ENCODE measurements around the gene HOPX.
"Not testable (repeated sequence)": the region's sequence is repeated elsewhere in the genome, so short reads cannot be mapped to it uniquely, and the experiment has no call there.

Gene HOPX

DNA sequence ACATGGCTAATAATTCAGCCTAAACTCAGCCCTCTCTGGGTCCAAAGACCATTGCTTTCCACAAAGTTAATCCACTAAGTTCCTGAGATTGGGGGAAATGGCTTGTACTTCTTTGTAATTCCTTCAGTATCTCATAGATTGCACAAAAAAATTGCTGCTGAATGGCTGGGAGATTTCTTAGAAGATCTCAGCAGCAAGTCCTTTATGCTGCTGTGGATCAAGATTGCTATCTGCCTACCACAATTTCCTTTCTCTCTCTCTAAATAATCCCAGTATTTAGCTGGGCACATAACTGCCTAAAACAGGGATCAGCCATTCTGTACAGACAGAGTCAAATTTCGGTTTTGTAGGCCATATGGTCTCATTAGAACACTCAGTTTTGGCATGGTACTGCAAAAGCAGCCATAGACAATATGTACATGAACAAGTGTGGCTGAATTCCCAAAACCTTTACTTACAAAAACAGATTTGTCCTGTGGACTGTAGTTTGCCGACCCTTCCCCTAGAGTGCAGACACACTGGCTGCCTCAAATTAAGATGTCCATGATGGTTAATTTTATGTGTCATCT, 18.5 kb upstream of the HOPX start:
- TF ChIP-seq CTCF (conservative IDR thresholded peaks at IDR 0.05; ENCODE audit: low read length), result no peak
- H3K4me3 ChIP-seq (ENCODE audit: low read length), result no peak overlapping the region
- DNase-seq (ENCODE audit: low read depth), result no peak

DNA sequence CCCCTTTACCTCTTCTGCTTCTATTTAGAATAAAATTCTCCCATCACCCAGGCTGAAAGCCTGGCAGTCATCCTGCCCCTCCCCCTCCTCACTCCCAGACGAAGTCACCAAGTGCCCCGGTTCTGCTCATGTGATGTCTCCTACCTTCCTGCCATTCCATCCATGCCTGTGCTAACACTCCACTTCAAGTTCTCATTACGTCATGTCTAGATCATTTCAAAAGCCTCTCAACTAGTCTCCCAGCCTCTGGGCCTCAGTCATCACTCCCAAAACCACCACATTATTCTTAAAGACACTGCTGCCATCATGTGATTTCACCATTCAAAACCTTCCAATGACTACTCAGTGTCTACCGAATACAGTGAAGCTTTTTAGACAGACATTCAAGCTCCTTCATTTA, 17.2 kb upstream of the HOPX start:
- no peak for TF ChIP-seq CTCF (conservative IDR thresholded peaks at IDR 0.05; ENCODE audit: low read length)
- DNase-seq (ENCODE audit: low read depth), result peak; percentile 35
- H3K4me3 ChIP-seq (ENCODE audit: low read length), result no peak overlapping the region

GRCh38 chr4:56696056-56696455, 15.0 kb upstream of the HOPX start:
- TF ChIP-seq CTCF (conservative IDR thresholded peaks at IDR 0.05; ENCODE audit: low read length), result no peak
- no peak overlapping the region for H3K4me3 ChIP-seq (ENCODE audit: low read length)
- DNase-seq (ENCODE audit: low read depth), result no peak

DNA sequence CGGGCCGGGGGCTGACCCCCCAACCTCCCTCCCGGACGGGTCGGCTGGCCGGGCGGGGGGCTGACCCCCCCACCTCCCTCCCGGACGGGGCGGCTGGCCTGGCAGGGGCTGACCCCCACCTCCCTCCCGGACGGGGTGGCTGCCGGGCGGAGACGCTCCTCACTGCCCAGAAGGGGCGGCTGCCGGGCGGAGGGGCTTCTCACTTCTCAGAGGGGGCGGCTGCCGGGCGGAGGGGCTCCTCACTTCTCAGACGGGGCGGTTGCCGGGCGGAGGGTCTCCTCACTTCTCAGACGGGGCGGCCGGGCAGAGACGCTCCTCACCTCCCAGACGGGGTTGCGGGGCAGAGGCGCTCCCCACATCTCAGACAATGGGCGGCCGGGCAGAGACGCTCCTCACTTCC, 12.4 kb upstream of the HOPX start:
- not testable (repeated sequence) for H3K4me3 ChIP-seq (ENCODE audit: low read length); DNase-seq (ENCODE audit: low read depth)

DNA sequence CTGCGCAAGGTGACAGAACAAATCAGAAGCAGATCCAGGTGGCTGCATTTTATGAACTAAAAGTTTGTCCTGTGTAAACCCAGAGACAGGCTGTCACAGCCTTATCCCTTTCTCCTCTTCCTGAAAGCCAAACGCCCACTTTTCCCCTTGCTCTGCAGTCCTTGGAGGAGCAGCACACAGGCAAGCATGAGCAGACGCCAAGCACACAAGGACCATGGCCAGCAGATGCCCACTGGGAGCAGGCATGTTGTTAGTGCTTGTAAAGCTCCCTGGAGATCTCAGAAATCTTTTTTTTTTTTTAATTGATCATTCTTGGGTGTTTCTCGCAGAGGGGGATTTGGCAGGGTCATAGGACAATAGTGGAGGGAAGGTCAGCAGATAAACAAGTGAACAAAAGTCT, 11.5 kb upstream of the HOPX start:
- no peak overlapping the region for H3K4me3 ChIP-seq (ENCODE audit: low read length)
- no peak for TF ChIP-seq CTCF (conservative IDR thresholded peaks at IDR 0.05; ENCODE audit: low read length)
- no peak for DNase-seq (ENCODE audit: low read depth)

- H3K4me3 ChIP-seq (ENCODE audit: low read length), result no peak overlapping the region
- TF ChIP-seq CTCF (conservative IDR thresholded peaks at IDR 0.05; ENCODE audit: low read length), result no peak
- no peak for DNase-seq (ENCODE audit: low read depth)
Observed at GRCh38 chr4:56691425-56691824, 10.3 kb upstream of the HOPX start.

- TF ChIP-seq CTCF (conservative IDR thresholded peaks at IDR 0.05; ENCODE audit: low read length), result peak; percentile 10
- DNase-seq (ENCODE audit: low read depth), result no peak
- no peak overlapping the region for H3K4me3 ChIP-seq (ENCODE audit: low read length)
Observed at GRCh38 chr4:56690393-56690792, 9.3 kb upstream of the HOPX start.

Data from AG10803 (cell line).